ENCODE measurements around the gene USP33. TPM values are rescaled to one million over a fixed set of nuclear protein-coding genes. Genes with fewer than 3 reads are reported as not detected.
A peak's percentile ranks its signal among the peaks of the same experiment; 100 is the strongest.

USP33 gene
- total and polyA plus RNA-seq, 2 of the 13 experiments (the other 11 are each of a cell fraction or from before 2014, with no cell fraction given) = 32.0 to 49.1 TPM

GRCh38 chr1:77682460-77683159 lies 77.0 kb downstream of the USP33 start, which contains the start of gene ZZZ3 (continued):
- TF ChIP-seq, protein P1, sequence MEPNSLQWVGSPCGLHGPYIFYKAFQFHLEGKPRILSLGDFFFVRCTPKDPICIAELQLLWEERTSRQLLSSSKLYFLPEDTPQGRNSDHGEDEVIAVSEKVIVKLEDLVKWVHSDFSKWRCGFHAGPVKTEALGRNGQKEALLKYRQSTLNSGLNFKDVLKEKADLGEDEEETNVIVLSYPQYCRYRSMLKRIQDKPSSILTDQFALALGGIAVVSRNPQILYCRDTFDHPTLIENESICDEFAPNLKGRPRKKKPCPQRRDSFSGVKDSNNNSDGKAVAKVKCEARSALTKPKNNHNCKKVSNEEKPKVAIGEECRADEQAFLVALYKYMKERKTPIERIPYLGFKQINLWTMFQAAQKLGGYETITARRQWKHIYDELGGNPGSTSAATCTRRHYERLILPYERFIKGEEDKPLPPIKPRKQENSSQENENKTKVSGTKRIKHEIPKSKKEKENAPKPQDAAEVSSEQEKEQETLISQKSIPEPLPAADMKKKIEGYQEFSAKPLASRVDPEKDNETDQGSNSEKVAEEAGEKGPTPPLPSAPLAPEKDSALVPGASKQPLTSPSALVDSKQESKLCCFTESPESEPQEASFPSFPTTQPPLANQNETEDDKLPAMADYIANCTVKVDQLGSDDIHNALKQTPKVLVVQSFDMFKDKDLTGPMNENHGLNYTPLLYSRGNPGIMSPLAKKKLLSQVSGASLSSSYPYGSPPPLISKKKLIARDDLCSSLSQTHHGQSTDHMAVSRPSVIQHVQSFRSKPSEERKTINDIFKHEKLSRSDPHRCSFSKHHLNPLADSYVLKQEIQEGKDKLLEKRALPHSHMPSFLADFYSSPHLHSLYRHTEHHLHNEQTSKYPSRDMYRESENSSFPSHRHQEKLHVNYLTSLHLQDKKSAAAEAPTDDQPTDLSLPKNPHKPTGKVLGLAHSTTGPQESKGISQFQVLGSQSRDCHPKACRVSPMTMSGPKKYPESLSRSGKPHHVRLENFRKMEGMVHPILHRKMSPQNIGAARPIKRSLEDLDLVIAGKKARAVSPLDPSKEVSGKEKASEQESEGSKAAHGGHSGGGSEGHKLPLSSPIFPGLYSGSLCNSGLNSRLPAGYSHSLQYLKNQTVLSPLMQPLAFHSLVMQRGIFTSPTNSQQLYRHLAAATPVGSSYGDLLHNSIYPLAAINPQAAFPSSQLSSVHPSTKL (CRISPR knock-in tag; IDR thresholded peaks at IDR 0.05) = no peak; the same call in 1 of the 2 replicates
- no peak for TF ChIP-seq RBAK (CRISPR knock-in tag; IDR thresholded peaks at IDR 0.05)

GRCh38 chr1:77680173-77680572 lies 79.5 kb downstream of the USP33 start:
- Histone ChIP-seq H3K4me2 (ENCODE audit: low read depth, low read length) (peak overlapping the region; percentile 80), H2AFZ (ENCODE audit: low read length) (no peak overlapping the region), H3K27me3 (ENCODE audit: control insufficient read depth in 1 of 2, insufficient read depth in 2 of 2, low read length in 2 of 2) (no peaks in the 10 kb centered on the region; a peak in 1 of 5 replicates), H3K79me2 (ENCODE audit: insufficient read depth, low read length) (peaks cover 73% of the 10 kb centered on the region), H3K36me3 (replicated peaks in 1 of 2; ENCODE audit: control insufficient read depth in 1 of 2, insufficient read depth in 2 of 2, low read length in 2 of 2) (peaks cover 0 to 5% of the 10 kb centered on the region in 2 experiments; a peak in 1 of 5 replicates), H3K27ac (ENCODE audit: extremely low read length, insufficient read depth, low read length) (peak overlapping the region; percentile 67), H4K20me1 (ENCODE audit: insufficient read depth, low read length) (peaks cover 41% of the 10 kb centered on the region), H3K9ac (ENCODE audit: insufficient read depth, low read depth, low read length) (peak overlapping the region; percentile 42; the same call in 1 of the 2 replicates), H3K4me1 (ENCODE audit: insufficient read depth, low read length) (peaks cover 60% of the 10 kb centered on the region), H3K4me3 (replicated peaks in 1 of 3; ENCODE audit: insufficient read depth in 1 of 3, low read depth in 2 of 3, low read length in 3 of 3) (peak overlapping the region in 2 of 3 experiments; percentile 41 to 86; a peak in 2 of 6 replicates), H3K9me3 (ENCODE audit: low read length) (no peaks in the 10 kb centered on the region)
- ChIA-PET POLR2A (interaction anchor here (1.3 kb wide), 1 partner anchor 25 kb away, joined by 3 read pairs; no protein-coding TSS in a partner anchor), CTCF (ENCODE audit: low intra/inter-chr PET ratio, low total read pairs) (no interaction called here)
- in situ Hi-C loops (cut with HindIII; ENCODE audit: extremely low pct_ligation_motif_present, low pct_unique_long_range_greater_than_20kb) (no loop called here), intact Hi-C loops (cut with micrococcal nuclease; ENCODE audit: unreplicated experiment) (loop anchor here (5.0 kb wide), 3 partner anchors 38 to 93 kb away; partner anchors contain the start of gene USP33)
- ATAC-seq = no peak
- WGBS (ENCODE audit: low lambda C conversion rate) = 33% methylated on average over 2 of the region's 2 CpGs
- BruUV-seq (replicated peaks) = no TSS peak
- DNase-seq (ENCODE audit: low spot score) = no peak
- no peak for TF ChIP-seq PRMT3 (CRISPR knock-in tag; IDR thresholded peaks at IDR 0.05; ENCODE audit: borderline replicate concordance, low read depth)
- no peak for TF ChIP-seq CAMTA2 (CRISPR knock-in tag; IDR thresholded peaks at IDR 0.05; ENCODE audit: borderline replicate concordance)
- no peak for TF ChIP-seq ELF3 (CRISPR knock-in tag; IDR thresholded peaks at IDR 0.05)
- no peak for TF ChIP-seq RBAK (CRISPR knock-in tag; IDR thresholded peaks at IDR 0.05)
- no peak for TF ChIP-seq ATF7-NPFF (CRISPR knock-in tag; IDR thresholded peaks at IDR 0.05; ENCODE audit: low read depth)
- no peak for TF ChIP-seq ZNF724P (CRISPR knock-in tag; IDR thresholded peaks at IDR 0.05; ENCODE audit: borderline replicate concordance)
- no peak for TF ChIP-seq ASH2L (IDR thresholded peaks at IDR 0.05; ENCODE audit: insufficient read length, low read depth, low read length)
- TF ChIP-seq, protein P2, sequence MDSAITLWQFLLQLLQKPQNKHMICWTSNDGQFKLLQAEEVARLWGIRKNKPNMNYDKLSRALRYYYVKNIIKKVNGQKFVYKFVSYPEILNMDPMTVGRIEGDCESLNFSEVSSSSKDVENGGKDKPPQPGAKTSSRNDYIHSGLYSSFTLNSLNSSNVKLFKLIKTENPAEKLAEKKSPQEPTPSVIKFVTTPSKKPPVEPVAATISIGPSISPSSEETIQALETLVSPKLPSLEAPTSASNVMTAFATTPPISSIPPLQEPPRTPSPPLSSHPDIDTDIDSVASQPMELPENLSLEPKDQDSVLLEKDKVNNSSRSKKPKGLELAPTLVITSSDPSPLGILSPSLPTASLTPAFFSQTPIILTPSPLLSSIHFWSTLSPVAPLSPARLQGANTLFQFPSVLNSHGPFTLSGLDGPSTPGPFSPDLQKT (CRISPR knock-in tag; IDR thresholded peaks at IDR 0.05; ENCODE audit: borderline replicate concordance) = no peak
- TF ChIP-seq IKZF1 (IDR thresholded peaks at IDR 0.05) = no peak
- TF ChIP-seq SRSF1 (optimal IDR thresholded peaks at IDR 0.05; ENCODE audit: low read depth, low read length) = no peak
- no peak for TF ChIP-seq ZNF772 (CRISPR knock-in tag; IDR thresholded peaks at IDR 0.05)
- no peak for FAIRE-seq
